SK-N-SH (cell line): ENCODE measurements around the gene MAP7. TPM values are rescaled to one million over a fixed set of nuclear protein-coding genes. Genes with fewer than 3 reads are reported as not detected.

Experiments used
- CTCF ChIA-PET: fragments of 300-600, 350-600 bp; formaldehyde crosslinking; extraction: SDS; loops from one replicate; lab custom pipeline; 2021; lab: Yijun Ruan, JAX
- POLR2A ChIA-PET: fragments of 350-600 bp; sonication (Branson Sonifier 250); formaldehyde crosslinking; extraction: SDS; loops from one replicate; lab custom pipeline; 2020; ENCODE audit warnings: antibody characterized with exemption, inconsistent platforms; lab: Yijun Ruan, JAX
- DNase-seq: peaks from one replicate; pipeline ENCODE4 v3.0.0; 2012
- H2AFZ ChIP-seq: fragments of 200-600 bp; sonication (generic); 2 replicates; pipeline ENCODE4 v1.8.1; 2016; ENCODE audit warnings: antibody characterized with exemption, mild to moderate bottlenecking, low read depth
- H3F3A ChIP-seq: fragments of 200-600 bp; sonication (generic); replicated peaks from 2 replicates; pipeline ENCODE3; 2016; ENCODE audit warnings: antibody characterized with exemption, mild to moderate bottlenecking; ENCODE audit not compliant: insufficient read depth
- H3K27ac ChIP-seq, 2 experiments: fragments of 200-500 bp in 1 of 2; fragments of 200-600 bp in 1 of 2; sonication (Bioruptor generic) in 1 of 2; sonication (generic), shearing (Covaris generic) in 1 of 2; 2 replicates each; pipeline versions ENCODE4 v1.5.1 to v1.6.1; 2014 to 2016; ENCODE audit warnings: low read depth in 2 of 2, inconsistent platforms in 1 of 2, low read length in 1 of 2, mild to moderate bottlenecking in 1 of 2, mixed read lengths in 1 of 2
- H3K27me3 ChIP-seq: fragments of 200-600 bp; sonication (generic), shearing (Covaris generic); 2 replicates; pipeline ENCODE4 v1.6.1; 2016; ENCODE audit warnings: mixed run types; ENCODE audit not compliant: insufficient read depth
- H3K36me3 ChIP-seq, 2 experiments: fragments of 200-500 bp in 1 of 2; fragments of 200-600 bp in 1 of 2; sonication (Bioruptor generic) in 1 of 2; sonication (generic) in 1 of 2; replicated peaks in 1 of 2; 2 replicates each; pipeline versions ENCODE3 to v1.5.1; 2014 to 2016; ENCODE audit warnings: low read length in 1 of 2, mild to moderate bottlenecking in 1 of 2; ENCODE audit not compliant: insufficient read depth in 2 of 2, control insufficient read depth in 1 of 2
- H3K4me1 ChIP-seq, 2 experiments: fragments of 200-500 bp in 1 of 2; fragments of 200-600 bp in 1 of 2; sonication (Bioruptor generic) in 1 of 2; sonication (generic), shearing (Covaris generic) in 1 of 2; 2 replicates each; pipeline versions ENCODE4 v1.5.1 to v1.6.1; 2014 to 2016; ENCODE audit warnings: low read depth in 1 of 2, low read length in 1 of 2, mixed run types in 1 of 2; ENCODE audit not compliant: insufficient read depth in 2 of 2, control insufficient read depth in 1 of 2
- H3K4me2 ChIP-seq: fragments of 200-600 bp; sonication (generic), shearing (Covaris generic); 2 replicates; pipeline ENCODE4 v1.6.1; 2017; ENCODE audit warnings: mixed run types
- H3K4me3 ChIP-seq, 2 experiments: fragments of 200-500 bp in 1 of 2; fragments of 200-600 bp in 1 of 2; sonication (Bioruptor generic) in 1 of 2; sonication (generic), shearing (Covaris generic) in 1 of 2; 2 replicates each; pipeline versions ENCODE4 v1.5.1 to v1.8.1; 2014 to 2016; ENCODE audit warnings: low read depth in 2 of 2, inconsistent platforms in 1 of 2, low read length in 1 of 2, mild to moderate bottlenecking in 1 of 2, mixed read lengths in 1 of 2, moderate library complexity in 1 of 2
- H3K79me2 ChIP-seq: fragments of 200-600 bp; sonication (generic); 2 replicates; pipeline ENCODE4 v1.8.1; 2017; ENCODE audit warnings: mild to moderate bottlenecking; ENCODE audit not compliant: insufficient read depth
- H3K9ac ChIP-seq: fragments of 200-600 bp; sonication (generic); 2 replicates; pipeline ENCODE4 v1.6.1; 2017; ENCODE audit warnings: mixed run types
- H3K9me2 ChIP-seq: fragments of 200-600 bp; sonication (generic); 2 replicates; pipeline ENCODE4 v1.6.1; 2017; ENCODE audit warnings: mixed run types
- H3K9me3 ChIP-seq: fragments of 200-600 bp; sonication (generic); 2 replicates; pipeline ENCODE4 v1.6.1; 2017; ENCODE audit warnings: mixed run types, mild to moderate bottlenecking, moderate library complexity
- H4K20me1 ChIP-seq: fragments of 200-600 bp; sonication (generic); 2 replicates; pipeline ENCODE4 v1.6.1; 2017; ENCODE audit warnings: mild to moderate bottlenecking, mixed run types; ENCODE audit not compliant: insufficient read depth
- FOXM1 ChIP-seq: IDR thresholded peaks from 2 replicates; pipeline ENCODE4 v1.4.0; 2012; ENCODE audit warnings: low read depth, mild to moderate bottlenecking
- GATA2 ChIP-seq: sonication (generic); formaldehyde crosslinking; IDR thresholded peaks from 2 replicates; pipeline ENCODE4 v1.5.0; 2020; ENCODE audit warnings: mild to moderate bottlenecking, missing genetic modification reagents
- MXI1 ChIP-seq: IDR thresholded peaks from 2 replicates; pipeline ENCODE4 v1.6.1; 2012; ENCODE audit warnings: mild to moderate bottlenecking, low read depth, low read length, improper control_type of control experiment
- NFIC ChIP-seq: IDR thresholded peaks from 2 replicates; pipeline ENCODE4 v1.4.0; 2012; ENCODE audit warnings: borderline replicate concordance
- NRF1 ChIP-seq: IDR thresholded peaks from 2 replicates; pipeline ENCODE4 v1.6.1; 2012; ENCODE audit warnings: low read depth, mild to moderate bottlenecking, low read length
- POLR2AphosphoS5 ChIP-seq: IDR thresholded peaks from 2 replicates; pipeline ENCODE4 v1.6.1; 2012; ENCODE audit warnings: low read depth, low read length
- RFX5 ChIP-seq: IDR thresholded peaks from 2 replicates; pipeline ENCODE4 v1.6.1; 2012; ENCODE audit warnings: mild to moderate bottlenecking, improper control_type of control experiment, low read length
- RXRA ChIP-seq: IDR thresholded peaks from 2 replicates; pipeline ENCODE4 v1.4.0; 2012; ENCODE audit warnings: low read depth, mild to moderate bottlenecking, borderline replicate concordance
- TCF12 ChIP-seq: IDR thresholded peaks from 2 replicates; pipeline ENCODE4 v1.4.0; 2012
- TEAD4 ChIP-seq: IDR thresholded peaks from 2 replicates; pipeline ENCODE4 v1.4.0; 2012; ENCODE audit warnings: mild to moderate bottlenecking, borderline replicate concordance; ENCODE audit not compliant: insufficient read depth
- WGBS: methylation state at CpG from one replicate; pipeline ENCODE4 v1.1.6; 2017; ENCODE audit warnings: low lambda C conversion rate; 5-methylcytosine and 5-hydroxymethylcytosine counted together
- polyA plus RNA-seq, 3 experiments: library from polyadenylated mRNA; depleted of rRNA; stranded (reverse); fragments of >200 nt; gene quantifications; 2 replicates each; pipeline ENCODE4 v1.2.3, GENCODE V29; 2012
- TF ChIP-seq, protein P1 (sequence below): IDR thresholded peaks from 2 replicates; pipeline ENCODE4 v1.6.1; 2012; ENCODE audit warnings: mild to moderate bottlenecking, low read depth, low read length, moderate library complexity
- TF ChIP-seq, protein P2 (sequence below): fragments of 150-350 bp; IDR thresholded peaks from 2 replicates; pipeline ENCODE4 v1.6.1; 2017; ENCODE audit warnings: antibody characterized with exemption, low read length, low read depth, borderline replicate concordance
- TF ChIP-seq, protein P3 (sequence below): IDR thresholded peaks from 2 replicates; pipeline ENCODE4 v1.4.0; 2012; ENCODE audit warnings: low read depth, borderline replicate concordance
- TF ChIP-seq, protein P4 (sequence below): IDR thresholded peaks from 2 replicates; pipeline ENCODE4 v1.4.0; 2012; ENCODE audit warnings: low read depth, borderline replicate concordance

Gene MAP7
- polyA plus RNA-seq, 1 of the 3 experiments (the other 2 are of a cell fraction): 0.76 TPM

DNA sequence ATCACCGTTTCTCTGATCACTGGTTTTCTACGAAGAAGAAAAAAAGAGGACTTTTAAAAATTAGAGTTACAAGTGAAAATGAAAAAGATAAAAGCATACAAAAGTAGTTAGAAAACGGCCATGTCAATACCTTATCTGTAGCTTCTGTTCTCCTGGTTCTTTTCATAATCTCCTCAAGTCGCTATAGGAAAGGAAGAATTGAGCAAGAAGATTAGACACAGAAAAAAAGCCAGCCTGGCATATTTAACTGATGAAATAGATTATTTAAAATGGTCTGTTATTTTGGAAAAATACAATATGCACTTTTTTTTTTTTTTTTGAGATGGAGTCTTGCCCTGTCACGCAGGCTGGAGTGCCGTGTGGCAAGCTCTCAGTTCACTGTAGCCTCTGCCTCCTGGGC, 190.4 kb downstream of the MAP7 start (continued):
- TF ChIP-seq FOXM1 (no peak), TCF12 (no peak), MXI1 (no peak)
- TF ChIP-seq, protein P1, sequence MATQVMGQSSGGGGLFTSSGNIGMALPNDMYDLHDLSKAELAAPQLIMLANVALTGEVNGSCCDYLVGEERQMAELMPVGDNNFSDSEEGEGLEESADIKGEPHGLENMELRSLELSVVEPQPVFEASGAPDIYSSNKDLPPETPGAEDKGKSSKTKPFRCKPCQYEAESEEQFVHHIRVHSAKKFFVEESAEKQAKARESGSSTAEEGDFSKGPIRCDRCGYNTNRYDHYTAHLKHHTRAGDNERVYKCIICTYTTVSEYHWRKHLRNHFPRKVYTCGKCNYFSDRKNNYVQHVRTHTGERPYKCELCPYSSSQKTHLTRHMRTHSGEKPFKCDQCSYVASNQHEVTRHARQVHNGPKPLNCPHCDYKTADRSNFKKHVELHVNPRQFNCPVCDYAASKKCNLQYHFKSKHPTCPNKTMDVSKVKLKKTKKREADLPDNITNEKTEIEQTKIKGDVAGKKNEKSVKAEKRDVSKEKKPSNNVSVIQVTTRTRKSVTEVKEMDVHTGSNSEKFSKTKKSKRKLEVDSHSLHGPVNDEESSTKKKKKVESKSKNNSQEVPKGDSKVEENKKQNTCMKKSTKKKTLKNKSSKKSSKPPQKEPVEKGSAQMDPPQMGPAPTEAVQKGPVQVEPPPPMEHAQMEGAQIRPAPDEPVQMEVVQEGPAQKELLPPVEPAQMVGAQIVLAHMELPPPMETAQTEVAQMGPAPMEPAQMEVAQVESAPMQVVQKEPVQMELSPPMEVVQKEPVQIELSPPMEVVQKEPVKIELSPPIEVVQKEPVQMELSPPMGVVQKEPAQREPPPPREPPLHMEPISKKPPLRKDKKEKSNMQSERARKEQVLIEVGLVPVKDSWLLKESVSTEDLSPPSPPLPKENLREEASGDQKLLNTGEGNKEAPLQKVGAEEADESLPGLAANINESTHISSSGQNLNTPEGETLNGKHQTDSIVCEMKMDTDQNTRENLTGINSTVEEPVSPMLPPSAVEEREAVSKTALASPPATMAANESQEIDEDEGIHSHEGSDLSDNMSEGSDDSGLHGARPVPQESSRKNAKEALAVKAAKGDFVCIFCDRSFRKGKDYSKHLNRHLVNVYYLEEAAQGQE: no peak

DNA sequence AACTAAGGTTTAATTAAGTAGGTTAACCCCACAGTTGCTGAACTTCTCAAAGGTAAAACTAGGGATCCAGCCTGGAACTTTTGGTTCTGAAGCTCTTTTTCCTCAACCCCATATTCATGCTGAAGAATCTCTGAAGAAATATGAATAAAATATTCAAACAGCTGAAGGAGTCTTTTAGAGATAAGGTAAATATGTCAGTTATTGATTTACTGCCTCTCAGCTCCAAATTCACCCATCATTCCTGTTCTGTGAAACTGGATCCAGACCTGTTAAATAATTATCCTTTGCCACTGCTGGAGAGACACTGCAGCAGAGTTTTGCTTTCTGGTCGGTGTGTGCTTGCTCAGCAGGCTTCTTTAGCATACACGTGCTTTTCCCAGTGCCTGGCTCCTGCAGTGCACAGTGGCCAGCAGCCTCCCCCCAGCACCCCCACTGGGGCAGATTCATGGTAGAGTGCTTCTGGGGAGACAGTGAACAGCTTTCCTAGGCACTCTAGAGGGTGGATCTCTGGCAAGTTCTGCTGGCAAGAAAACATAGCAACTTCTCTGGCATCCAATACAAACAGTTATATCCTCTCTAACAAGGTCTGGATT, 198.6 kb downstream of the MAP7 start:
- no peaks in the 10 kb centered on the region for H3K79me2 ChIP-seq
- H4K20me1 ChIP-seq: no peaks in the 10 kb centered on the region
- H3K9me3 ChIP-seq: no peaks in the 10 kb centered on the region
- no peak overlapping the region for H3K9ac ChIP-seq
- ChIA-PET POLR2A (no interaction called here), CTCF (interaction anchor here (0.7 to 1.4 kb wide), 4 partner anchors 28 to 198 kb away, joined by 3 read pairs; partner anchors contain the start of gene MAP7)
- no peaks in the 10 kb centered on the region for H3F3A ChIP-seq
- WGBS: 64% methylated on average over 2 of the region's 2 CpGs
- H3K27me3 ChIP-seq: no peaks in the 10 kb centered on the region
- peaks cover 0 to 3% of the 10 kb centered on the region in 2 experiments; a peak in 2 of 4 replicates for H3K4me1 ChIP-seq
- no peak overlapping the region for H3K27ac ChIP-seq
- H3K9me2 ChIP-seq: no peaks in the 10 kb centered on the region
- no peak overlapping the region for H3K4me2 ChIP-seq
- no peak overlapping the region for H3K4me3 ChIP-seq
- DNase-seq: no peak
- TF ChIP-seq FOXM1 (no peak), NRF1 (no peak), TEAD4 (no peak), RXRA (no peak), RFX5 (no peak), NFIC (no peak), POLR2AphosphoS5 (no peak), MXI1 (no peak), GATA2 (CRISPR knock-in tag) (no peak), TCF12 (no peak)
- TF ChIP-seq, protein P2, sequence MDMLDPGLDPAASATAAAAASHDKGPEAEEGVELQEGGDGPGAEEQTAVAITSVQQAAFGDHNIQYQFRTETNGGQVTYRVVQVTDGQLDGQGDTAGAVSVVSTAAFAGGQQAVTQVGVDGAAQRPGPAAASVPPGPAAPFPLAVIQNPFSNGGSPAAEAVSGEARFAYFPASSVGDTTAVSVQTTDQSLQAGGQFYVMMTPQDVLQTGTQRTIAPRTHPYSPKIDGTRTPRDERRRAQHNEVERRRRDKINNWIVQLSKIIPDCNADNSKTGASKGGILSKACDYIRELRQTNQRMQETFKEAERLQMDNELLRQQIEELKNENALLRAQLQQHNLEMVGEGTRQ: no peak
- TF ChIP-seq, protein P3, sequence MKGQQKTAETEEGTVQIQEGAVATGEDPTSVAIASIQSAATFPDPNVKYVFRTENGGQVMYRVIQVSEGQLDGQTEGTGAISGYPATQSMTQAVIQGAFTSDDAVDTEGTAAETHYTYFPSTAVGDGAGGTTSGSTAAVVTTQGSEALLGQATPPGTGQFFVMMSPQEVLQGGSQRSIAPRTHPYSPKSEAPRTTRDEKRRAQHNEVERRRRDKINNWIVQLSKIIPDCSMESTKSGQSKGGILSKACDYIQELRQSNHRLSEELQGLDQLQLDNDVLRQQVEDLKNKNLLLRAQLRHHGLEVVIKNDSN: no peak
- TF ChIP-seq, protein P4, sequence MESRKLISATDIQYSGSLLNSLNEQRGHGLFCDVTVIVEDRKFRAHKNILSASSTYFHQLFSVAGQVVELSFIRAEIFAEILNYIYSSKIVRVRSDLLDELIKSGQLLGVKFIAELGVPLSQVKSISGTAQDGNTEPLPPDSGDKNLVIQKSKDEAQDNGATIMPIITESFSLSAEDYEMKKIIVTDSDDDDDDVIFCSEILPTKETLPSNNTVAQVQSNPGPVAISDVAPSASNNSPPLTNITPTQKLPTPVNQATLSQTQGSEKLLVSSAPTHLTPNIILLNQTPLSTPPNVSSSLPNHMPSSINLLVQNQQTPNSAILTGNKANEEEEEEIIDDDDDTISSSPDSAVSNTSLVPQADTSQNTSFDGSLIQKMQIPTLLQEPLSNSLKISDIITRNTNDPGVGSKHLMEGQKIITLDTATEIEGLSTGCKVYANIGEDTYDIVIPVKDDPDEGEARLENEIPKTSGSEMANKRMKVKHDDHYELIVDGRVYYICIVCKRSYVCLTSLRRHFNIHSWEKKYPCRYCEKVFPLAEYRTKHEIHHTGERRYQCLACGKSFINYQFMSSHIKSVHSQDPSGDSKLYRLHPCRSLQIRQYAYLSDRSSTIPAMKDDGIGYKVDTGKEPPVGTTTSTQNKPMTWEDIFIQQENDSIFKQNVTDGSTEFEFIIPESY: no peak
- H2AFZ ChIP-seq: no peak overlapping the region
- H3K36me3 ChIP-seq: no peaks in the 10 kb centered on the region
